Gastrocnemius medialis (tissue), 4 donors: Measurements from ENCODE around the gene FKBP5.
A peak's percentile ranks its signal among the peaks of the same experiment; 100 is the strongest.

ENCODE experiments used
- POLR2A ChIP-seq, 2 donors: fragments of 450-650 bp; IDR thresholded peaks; one replicate each; pipeline ENCODE4 v1.6.1; 2017; ENCODE audit warnings: antibody characterized with exemption in 2 of 2, mild to moderate bottlenecking in 2 of 2, moderate library complexity in 2 of 2
- TF ChIP-seq, protein P1 (sequence below), 5 experiments: fragments of 450-650 bp in 3 of 5; fragments of 200-600 bp in 2 of 5; sonication (generic) in 2 of 5; IDR thresholded peaks in 4 of 5; conservative IDR thresholded peaks in 1 of 5; 1 replicate in 4 of 5; 2 replicates in 1 of 5; pipeline ENCODE4 v1.5.1; 2016 to 2019; ENCODE audit warnings: antibody characterized with exemption in 5 of 5, mild to moderate bottlenecking in 3 of 5, moderate library complexity in 3 of 5

- TF ChIP-seq, protein P1, sequence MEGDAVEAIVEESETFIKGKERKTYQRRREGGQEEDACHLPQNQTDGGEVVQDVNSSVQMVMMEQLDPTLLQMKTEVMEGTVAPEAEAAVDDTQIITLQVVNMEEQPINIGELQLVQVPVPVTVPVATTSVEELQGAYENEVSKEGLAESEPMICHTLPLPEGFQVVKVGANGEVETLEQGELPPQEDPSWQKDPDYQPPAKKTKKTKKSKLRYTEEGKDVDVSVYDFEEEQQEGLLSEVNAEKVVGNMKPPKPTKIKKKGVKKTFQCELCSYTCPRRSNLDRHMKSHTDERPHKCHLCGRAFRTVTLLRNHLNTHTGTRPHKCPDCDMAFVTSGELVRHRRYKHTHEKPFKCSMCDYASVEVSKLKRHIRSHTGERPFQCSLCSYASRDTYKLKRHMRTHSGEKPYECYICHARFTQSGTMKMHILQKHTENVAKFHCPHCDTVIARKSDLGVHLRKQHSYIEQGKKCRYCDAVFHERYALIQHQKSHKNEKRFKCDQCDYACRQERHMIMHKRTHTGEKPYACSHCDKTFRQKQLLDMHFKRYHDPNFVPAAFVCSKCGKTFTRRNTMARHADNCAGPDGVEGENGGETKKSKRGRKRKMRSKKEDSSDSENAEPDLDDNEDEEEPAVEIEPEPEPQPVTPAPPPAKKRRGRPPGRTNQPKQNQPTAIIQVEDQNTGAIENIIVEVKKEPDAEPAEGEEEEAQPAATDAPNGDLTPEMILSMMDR (IDR thresholded peaks at IDR 0.05 in 4 of 5, conservative IDR thresholded peaks at IDR 0.05 in 1 of 5) = peak; percentile 27 to 58 (median 48)
- no peak for TF ChIP-seq POLR2A (IDR thresholded peaks at IDR 0.05)
Measured at GRCh38 chr6:35552285-35552917, 136.3 kb downstream of the FKBP5 start.
